MG63 (cell line): ENCODE measurements around the gene PDIK1L. TPM values are rescaled to one million over a fixed set of nuclear protein-coding genes. Genes with fewer than 3 reads are reported as not detected.
"Not testable (repeated sequence)": the region's sequence is repeated elsewhere in the genome, so short reads cannot be mapped to it uniquely, and the experiment has no call there.

Experiments used
- DNase-seq: peaks from one replicate; pipeline ENCODE4 v3.0.0-alpha.2; 2020
- H3K27me3 ChIP-seq: fragments of 250-450 bp; sonication (Bioruptor Pico); 2 replicates; pipeline ENCODE4 v1.5.1; 2020; ENCODE audit warnings: mild to moderate bottlenecking, moderate library complexity
- H3K36me3 ChIP-seq: fragments of 250-450 bp; sonication (Bioruptor Pico); 2 replicates; pipeline ENCODE4 v1.5.1; 2020; ENCODE audit warnings: mild to moderate bottlenecking, moderate library complexity
- H3K4me3 ChIP-seq: fragments of 250-450 bp; sonication (Bioruptor Pico); 2 replicates; pipeline ENCODE4 v1.5.1; 2020; ENCODE audit warnings: mild to moderate bottlenecking, moderate library complexity
- H3K9me3 ChIP-seq: fragments of 250-450 bp; sonication (Bioruptor Pico); 2 replicates; pipeline ENCODE4 v1.5.1; 2020; ENCODE audit warnings: mild to moderate bottlenecking, moderate library complexity
- total RNA-seq: library from RNA; depleted of rRNA; stranded (reverse); fragments of >200 nt; shearing (Covaris generic); gene quantifications from 2 replicates; pipeline ENCODE4 v1.2.3, GENCODE V29; 2014; ENCODE audit warnings: low replicate concordance

The PDIK1L gene
- total RNA-seq, 1 experiment from 2014 or later: 2.4 TPM

GRCh38 chr1:26082020-26082350, 29.6 kb upstream of the PDIK1L start:
- Histone ChIP-seq H3K4me3 (no peak overlapping the region), H3K27me3 (no peaks in the 10 kb centered on the region), H3K36me3 (no peaks in the 10 kb centered on the region), H3K9me3 (no peaks in the 10 kb centered on the region)
- DNase-seq: no peak

GRCh38 chr1:26083208-26083607, 28.4 kb upstream of the PDIK1L start:
- Histone ChIP-seq H3K9me3 (no peaks in the 10 kb centered on the region), H3K27me3 (no peaks in the 10 kb centered on the region), H3K4me3 (no peak overlapping the region), H3K36me3 (no peaks in the 10 kb centered on the region)
- DNase-seq: peak; percentile 42

- Histone ChIP-seq H3K27me3 (no peaks in the 10 kb centered on the region), H3K9me3 (no peaks in the 10 kb centered on the region), H3K36me3 (no peaks in the 10 kb centered on the region), H3K4me3 (no peak overlapping the region)
- peak; percentile 74 for DNase-seq
Observed at GRCh38 chr1:26084091-26084561, 27.5 kb upstream of the PDIK1L start.

- H3K4me3 ChIP-seq: no peak overlapping the region
- no peaks in the 10 kb centered on the region for H3K27me3 ChIP-seq
- no peak for DNase-seq
- H3K36me3 ChIP-seq: no peaks in the 10 kb centered on the region
- H3K9me3 ChIP-seq: no peaks in the 10 kb centered on the region
Observed at GRCh38 chr1:26084844-26085243, 26.8 kb upstream of the PDIK1L start.

- Histone ChIP-seq H3K27me3 (peaks cover 16% of the 10 kb centered on the region; the same call in 1 of the 2 replicates), H3K4me3 (no peak overlapping the region), H3K9me3 (peaks cover 2% of the 10 kb centered on the region), H3K36me3 (no peaks in the 10 kb centered on the region)
- DNase-seq: no peak
Observed at GRCh38 chr1:26089125-26089524, 22.5 kb upstream of the PDIK1L start.

- no peaks in the 10 kb centered on the region for H3K36me3 ChIP-seq
Observed at GRCh38 chr1:26090893-26091292, 20.7 kb upstream of the PDIK1L start.

GRCh38 chr1:26092422-26092821, 19.2 kb upstream of the PDIK1L start:
- peaks cover 2% of the 10 kb centered on the region for H3K9me3 ChIP-seq
- peaks cover 16% of the 10 kb centered on the region; the same call in 1 of the 2 replicates for H3K27me3 ChIP-seq
- no peak overlapping the region for H3K4me3 ChIP-seq
- H3K36me3 ChIP-seq: no peaks in the 10 kb centered on the region
- no peak for DNase-seq

More at GRCh38 chr1:26090893-26091292, 20.7 kb upstream of the PDIK1L start:
- no peak for DNase-seq
- H3K4me3 ChIP-seq: no peak overlapping the region
- H3K9me3 ChIP-seq: peaks cover 2% of the 10 kb centered on the region
- peaks cover 16% of the 10 kb centered on the region; the same call in 1 of the 2 replicates for H3K27me3 ChIP-seq

GRCh38 chr1:26093569-26093968, 18.1 kb upstream of the PDIK1L start:
- not testable (repeated sequence) for DNase-seq, H3K4me3 ChIP-seq, H3K9me3 ChIP-seq, H3K36me3 ChIP-seq
- H3K27me3 ChIP-seq: peaks cover 16% of the 10 kb centered on the region; the same call in 1 of the 2 replicates

GRCh38 chr1:26094076-26094669, 17.5 kb upstream of the PDIK1L start:
- Histone ChIP-seq H3K4me3 (no peak overlapping the region), H3K27me3 (peaks cover 16% of the 10 kb centered on the region; the same call in 1 of the 2 replicates), H3K9me3 (peaks cover 2% of the 10 kb centered on the region), H3K36me3 (no peaks in the 10 kb centered on the region)
- no peak for DNase-seq

- H3K36me3 ChIP-seq: no peaks in the 10 kb centered on the region
- H3K9me3 ChIP-seq: peaks cover 2% of the 10 kb centered on the region
- H3K27me3 ChIP-seq: peaks cover 16% of the 10 kb centered on the region; the same call in 1 of the 2 replicates
- no peak overlapping the region for H3K4me3 ChIP-seq
- peak; percentile 13 for DNase-seq
Observed at GRCh38 chr1:26094677-26095383, 16.8 kb upstream of the PDIK1L start.

- Histone ChIP-seq H3K36me3 (no peaks in the 10 kb centered on the region), H3K27me3 (peaks cover 11% of the 10 kb centered on the region; the same call in 1 of the 2 replicates), H3K9me3 (no peaks in the 10 kb centered on the region), H3K4me3 (no peak overlapping the region)
- DNase-seq: no peak
Observed at GRCh38 chr1:26096471-26096870, 15.2 kb upstream of the PDIK1L start.

GRCh38 chr1:26097696-26098095, 13.9 kb upstream of the PDIK1L start:
- Histone ChIP-seq H3K36me3 (no peaks in the 10 kb centered on the region), H3K9me3 (no peaks in the 10 kb centered on the region), H3K4me3 (no peak overlapping the region), H3K27me3 (peaks cover 4% of the 10 kb centered on the region; the same call in 1 of the 2 replicates)
- DNase-seq: peak; percentile 5

- DNase-seq: no peak
- H3K36me3 ChIP-seq: no peaks in the 10 kb centered on the region
- no peaks in the 10 kb centered on the region for H3K27me3 ChIP-seq
- no peak overlapping the region for H3K4me3 ChIP-seq
- H3K9me3 ChIP-seq: no peaks in the 10 kb centered on the region
Observed at GRCh38 chr1:26098602-26099001, 13.0 kb upstream of the PDIK1L start.

- Histone ChIP-seq H3K4me3 (no peak overlapping the region), H3K36me3 (no peaks in the 10 kb centered on the region), H3K9me3 (no peaks in the 10 kb centered on the region), H3K27me3 (no peaks in the 10 kb centered on the region)
- no peak for DNase-seq
Observed at GRCh38 chr1:26099780-26100179, 11.8 kb upstream of the PDIK1L start.

GRCh38 chr1:26100204-26100603, 11.4 kb upstream of the PDIK1L start:
- H3K27me3 ChIP-seq, DNase-seq, H3K36me3 ChIP-seq, H3K9me3 ChIP-seq, H3K4me3 ChIP-seq: not testable (repeated sequence)

GRCh38 chr1:26102119-26102518, 9.5 kb upstream of the PDIK1L start:
- Histone ChIP-seq H3K9me3 (no peaks in the 10 kb centered on the region), H3K4me3 (no peak overlapping the region), H3K36me3 (no peaks in the 10 kb centered on the region), H3K27me3 (no peaks in the 10 kb centered on the region)
- DNase-seq: no peak

- no peaks in the 10 kb centered on the region for H3K9me3 ChIP-seq
- H3K27me3 ChIP-seq: no peaks in the 10 kb centered on the region
- DNase-seq: no peak
- H3K4me3 ChIP-seq: no peak overlapping the region
- no peaks in the 10 kb centered on the region for H3K36me3 ChIP-seq
Observed at GRCh38 chr1:26102526-26102925, 9.1 kb upstream of the PDIK1L start.

- H3K27me3 ChIP-seq, DNase-seq, H3K36me3 ChIP-seq, H3K4me3 ChIP-seq, H3K9me3 ChIP-seq: not testable (repeated sequence)
Observed at GRCh38 chr1:26105226-26105548, 6.4 kb upstream of the PDIK1L start.
